GM12872 (cell line): ENCODE measurements around the gene POFUT2.
A peak's percentile ranks its signal among the peaks of the same experiment; 100 is the strongest.

Experiments
- CTCF ChIP-seq: IDR thresholded peaks from 3 replicates; pipeline ENCODE4 v1.5.1; 2011; ENCODE audit warnings: low read depth, mild to moderate bottlenecking, low read length, moderate library complexity; ENCODE audit not compliant: insufficient read depth

POFUT2 gene

DNA sequence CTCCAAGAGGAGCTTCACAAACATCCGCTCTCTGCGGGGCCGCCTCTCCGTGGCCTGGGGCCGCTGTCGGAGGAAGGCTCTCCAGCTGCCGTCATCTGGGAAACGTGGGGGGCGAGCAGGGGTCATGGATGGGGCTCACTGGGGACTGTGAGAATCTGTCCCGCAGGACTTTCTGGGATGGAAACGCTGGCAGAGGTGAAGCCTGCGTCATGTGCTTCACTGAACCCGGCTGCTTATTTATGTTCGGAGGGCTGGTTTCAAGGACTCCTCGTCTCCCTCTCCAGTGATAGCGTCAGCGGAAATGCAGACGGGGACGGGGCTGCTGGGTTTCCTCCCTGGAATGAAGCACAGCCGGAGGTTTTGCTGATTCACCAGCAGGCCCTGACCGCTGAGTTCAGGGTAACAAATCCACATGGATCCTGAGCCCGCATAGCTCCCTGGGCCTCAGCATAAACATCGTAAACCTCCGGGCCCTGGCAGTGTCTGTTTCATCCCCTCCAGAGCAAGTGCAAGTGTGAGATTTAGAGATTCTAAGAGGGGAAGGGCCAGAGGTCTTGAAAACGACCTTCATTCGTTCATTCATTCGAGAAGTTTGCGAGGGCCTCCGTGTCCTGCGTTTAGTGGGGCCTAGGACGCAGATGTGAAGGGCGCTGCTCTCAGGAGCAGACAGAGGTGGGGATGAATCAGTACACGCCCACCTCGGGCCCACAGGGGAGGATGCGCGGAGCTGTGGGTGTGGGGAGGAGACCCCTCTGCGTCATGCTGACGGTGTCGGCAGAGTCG lies 7.0 kb upstream of the POFUT2 start:
- no peak for TF ChIP-seq CTCF

DNA sequence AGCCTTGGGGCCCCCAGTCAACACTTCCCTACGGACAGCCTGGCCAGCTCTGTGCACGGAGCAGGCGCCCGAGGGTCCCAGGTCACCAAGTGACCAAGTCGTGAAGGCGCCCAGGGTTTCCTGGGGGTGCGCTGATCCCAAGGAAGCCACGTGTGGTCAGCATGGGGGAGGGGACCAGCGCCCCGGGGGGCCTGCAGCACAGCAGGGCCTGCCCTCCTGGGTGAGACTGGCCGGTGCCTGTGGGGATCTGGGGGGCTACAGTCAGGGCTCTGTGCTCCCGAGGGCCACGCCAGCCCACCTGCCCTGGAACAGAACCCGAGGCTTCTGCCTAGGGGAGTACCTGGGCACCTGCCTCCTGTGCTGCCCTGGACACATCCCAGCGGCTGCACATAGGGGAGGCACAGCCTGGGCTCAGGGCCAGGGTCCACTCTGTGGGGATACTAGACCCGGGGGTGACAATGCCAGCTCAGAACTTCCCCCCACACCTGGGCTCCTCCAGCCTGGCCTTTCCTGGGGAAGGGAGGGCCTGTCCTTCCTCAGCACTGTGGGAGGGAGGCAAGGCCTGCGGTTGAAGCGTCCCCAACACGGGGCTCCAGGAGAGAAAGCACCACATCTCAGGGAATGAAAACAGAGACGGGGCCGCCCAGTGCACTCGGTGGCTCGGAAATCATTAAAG lies 6.2 kb upstream of the POFUT2 start:
- TF ChIP-seq CTCF: no peak

DNA sequence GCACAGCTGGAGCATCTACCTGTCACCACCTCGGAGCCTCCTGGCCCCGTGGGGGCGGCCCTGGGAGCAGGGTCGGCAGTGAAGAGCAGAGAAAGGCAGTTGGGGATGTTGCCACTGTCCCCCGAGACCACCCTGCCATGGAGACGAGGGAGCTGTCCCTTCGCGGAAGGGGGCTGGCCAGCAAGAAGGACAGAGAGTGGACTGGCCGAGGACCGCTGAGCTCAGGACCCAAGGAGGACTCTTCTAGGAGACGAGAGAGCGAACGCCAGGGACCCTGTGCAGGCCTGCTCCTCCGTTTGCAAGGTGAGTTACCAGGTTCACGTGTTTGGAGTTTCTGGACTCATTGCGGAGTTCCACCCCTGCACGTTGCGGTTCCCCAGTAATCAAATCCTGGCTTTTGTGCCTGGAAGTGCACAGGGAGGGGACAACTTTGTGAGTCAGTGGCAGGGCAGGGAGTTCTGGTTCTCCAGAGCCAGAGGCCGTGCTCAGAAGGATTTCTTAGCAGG lies 5.6 kb upstream of the POFUT2 start:
- TF ChIP-seq CTCF: no peak

DNA sequence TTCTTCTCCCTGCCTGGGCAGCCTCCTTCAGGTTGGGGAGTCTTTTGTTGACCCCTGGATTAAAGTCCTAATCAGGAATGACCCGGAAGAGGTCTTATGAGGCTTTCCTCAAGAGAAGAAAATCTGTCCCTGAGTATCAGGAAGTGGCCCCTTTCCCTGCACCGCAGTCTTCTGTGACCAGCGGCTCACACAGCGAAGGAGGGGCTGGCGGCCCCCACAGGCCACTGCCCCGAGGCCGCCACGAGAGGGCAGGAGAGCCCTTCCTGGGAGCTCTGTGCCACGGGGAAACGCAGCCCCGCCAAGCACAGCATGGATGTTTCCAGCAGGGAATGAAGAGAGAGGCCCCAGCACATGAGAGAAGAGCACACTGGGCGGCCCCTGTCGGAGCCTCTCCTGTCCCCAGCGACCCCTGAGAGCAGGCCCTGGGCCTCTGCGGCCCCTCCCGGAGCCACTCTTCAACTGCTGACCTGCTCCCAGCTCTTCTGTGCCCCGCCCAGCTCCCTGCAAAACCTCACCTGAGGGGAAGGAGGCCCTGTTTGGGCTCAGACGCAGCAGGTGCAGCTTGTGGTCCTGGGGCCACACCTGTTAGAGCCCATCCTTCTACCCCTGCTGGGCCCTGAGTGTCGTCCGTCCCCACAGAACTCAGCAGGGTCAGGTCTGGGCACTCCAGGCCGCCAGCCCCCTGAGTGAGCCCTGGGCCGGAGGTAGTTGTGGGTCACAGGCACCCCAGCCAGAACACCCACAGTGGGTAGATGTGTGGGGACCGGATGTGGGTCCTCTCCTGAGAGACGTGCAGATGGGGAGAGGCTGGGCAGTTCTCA lies 4.9 kb upstream of the POFUT2 start:
- peak; percentile 88 for TF ChIP-seq CTCF

DNA sequence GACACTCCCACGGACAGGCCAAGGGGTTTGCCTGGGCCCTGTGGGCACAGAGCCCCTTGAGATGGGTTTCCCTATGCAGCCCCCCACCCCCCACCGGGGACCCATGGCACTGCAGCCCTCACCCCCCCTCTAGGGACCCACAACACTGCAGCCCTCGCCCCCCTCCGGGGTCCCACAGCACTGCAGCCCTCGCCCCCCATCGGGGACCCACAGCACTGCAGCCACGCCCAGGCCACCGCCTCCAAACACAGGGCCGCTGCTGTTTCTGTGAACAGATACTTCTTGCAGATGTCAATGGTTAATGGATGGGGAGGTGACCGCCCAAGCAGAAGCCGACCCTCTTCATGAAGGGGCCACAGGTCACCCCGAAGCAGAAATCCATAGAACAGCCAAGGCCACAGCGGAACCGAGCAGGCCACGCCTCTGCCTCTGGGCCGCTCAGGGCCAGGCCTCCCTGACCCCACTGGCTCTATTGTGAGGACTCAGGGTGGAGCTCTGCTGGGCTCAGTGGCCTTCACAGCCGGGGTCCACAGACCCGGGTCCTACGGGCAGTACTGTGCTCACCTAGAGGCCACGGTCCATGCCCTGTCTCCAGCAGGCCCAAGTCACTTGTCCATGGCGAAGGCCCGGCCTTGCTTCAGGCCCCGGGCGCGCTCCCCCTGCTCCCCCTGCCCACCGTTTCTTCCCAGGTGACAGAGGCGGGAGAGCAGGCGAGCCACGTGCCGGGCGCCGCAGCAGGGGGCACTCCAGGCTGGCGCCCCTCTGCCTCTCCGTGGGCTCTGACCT lies 4.1 kb upstream of the POFUT2 start:
- no peak for TF ChIP-seq CTCF

- no peak for TF ChIP-seq CTCF
Measured at GRCh38 chr21:45290948-45291612, 3.4 kb upstream of the POFUT2 start.
